ENCODE data around the gene NR1H2. TPM values are rescaled to one million over a fixed set of nuclear protein-coding genes. Genes with fewer than 3 reads are reported as not detected.

NR1H2 gene
- total and polyA plus RNA-seq, 2 donors (not counting 1 experiment from before 2014, with no cell fraction given): 30.3 to 82.4 TPM

GRCh38 chr19:50402544-50403301 is 26.5 kb downstream of the NR1H2 start:
- Histone ChIP-seq H3K79me2 (ENCODE audit: control insufficient read depth, insufficient read depth, low read length) (no peaks in the 10 kb centered on the region), H3K27ac (ENCODE audit: insufficient read depth, low read length) (no peak overlapping the region), H3K9me3 (ENCODE audit: control insufficient read depth, insufficient read depth, low read depth, low read length) (no peaks in the 10 kb centered on the region), H3K4me1 (ENCODE audit: control insufficient read depth, extremely low read depth, insufficient read depth, low read length) (no peaks in the 10 kb centered on the region), H4K20me1 (ENCODE audit: control insufficient read depth, extremely low read depth, insufficient read depth, low read length) (no peaks in the 10 kb centered on the region), H3K36me3 (ENCODE audit: control insufficient read depth, insufficient read depth, low read length) (peaks cover 8% of the 10 kb centered on the region), H3K9ac (ENCODE audit: insufficient read depth, low read length) (no peak overlapping the region), H2AFZ (ENCODE audit: low read length) (no peak overlapping the region), H3K27me3 (ENCODE audit: control insufficient read depth, insufficient read depth, low read length) (no peaks in the 10 kb centered on the region), H3K4me2 (ENCODE audit: extremely low read depth, insufficient read depth, low read length) (no peak overlapping the region), H3K4me3 (replicated peaks in 1 of 4; ENCODE audit: control extremely low read depth in 1 of 4, insufficient read depth in 1 of 4, low read depth in 3 of 4, low read length in 4 of 4) (no peak overlapping the region)
- no peak for DNase-seq (ENCODE audit: low read depth in 2 of 2)
- TF ChIP-seq EZH2 (IDR thresholded peaks at IDR 0.05; ENCODE audit: low read length, missing control alignments) (no peak), CTCF (conservative IDR thresholded peaks at IDR 0.05 in 1 of 2, IDR thresholded peaks at IDR 0.05 in 1 of 2; ENCODE audit: low read depth in 1 of 2, low read length in 2 of 2) (no peak)

GRCh38 chr19:50406156-50406820 is 30.0 kb downstream of the NR1H2 start:
- no peak for DNase-seq (ENCODE audit: low read depth in 2 of 2)
- Histone ChIP-seq H3K79me2 (ENCODE audit: control insufficient read depth, insufficient read depth, low read length) (no peaks in the 10 kb centered on the region), H3K27me3 (ENCODE audit: control insufficient read depth, insufficient read depth, low read length) (no peaks in the 10 kb centered on the region), H3K9ac (ENCODE audit: insufficient read depth, low read length) (no peak overlapping the region), H3K9me3 (ENCODE audit: control insufficient read depth, insufficient read depth, low read depth, low read length) (no peaks in the 10 kb centered on the region), H2AFZ (ENCODE audit: low read length) (no peak overlapping the region), H3K4me1 (ENCODE audit: control insufficient read depth, extremely low read depth, insufficient read depth, low read length) (no peaks in the 10 kb centered on the region), H4K20me1 (ENCODE audit: control insufficient read depth, extremely low read depth, insufficient read depth, low read length) (no peaks in the 10 kb centered on the region), H3K4me3 (replicated peaks in 1 of 4; ENCODE audit: control extremely low read depth in 1 of 4, insufficient read depth in 1 of 4, low read depth in 3 of 4, low read length in 4 of 4) (no peak overlapping the region), H3K4me2 (ENCODE audit: extremely low read depth, insufficient read depth, low read length) (no peak overlapping the region), H3K27ac (ENCODE audit: insufficient read depth, low read length) (no peak overlapping the region), H3K36me3 (ENCODE audit: control insufficient read depth, insufficient read depth, low read length) (peaks cover 8% of the 10 kb centered on the region)
- TF ChIP-seq CTCF (conservative IDR thresholded peaks at IDR 0.05 in 1 of 2, IDR thresholded peaks at IDR 0.05 in 1 of 2; ENCODE audit: low read depth in 1 of 2, low read length in 2 of 2) (no peak), EZH2 (IDR thresholded peaks at IDR 0.05; ENCODE audit: low read length, missing control alignments) (no peak)

GRCh38 chr19:50406829-50407228 is 30.6 kb downstream of the NR1H2 start:
- H2AFZ ChIP-seq (ENCODE audit: low read length): no peak overlapping the region
- peaks cover 8% of the 10 kb centered on the region for H3K36me3 ChIP-seq (ENCODE audit: control insufficient read depth, insufficient read depth, low read length)
- TF ChIP-seq CTCF (conservative IDR thresholded peaks at IDR 0.05 in 1 of 2, IDR thresholded peaks at IDR 0.05 in 1 of 2; ENCODE audit: low read depth in 1 of 2, low read length in 2 of 2) (no peak), EZH2 (IDR thresholded peaks at IDR 0.05; ENCODE audit: low read length, missing control alignments) (no peak)
- no peaks in the 10 kb centered on the region for H3K9me3 ChIP-seq (ENCODE audit: control insufficient read depth, insufficient read depth, low read depth, low read length)
- no peaks in the 10 kb centered on the region for H4K20me1 ChIP-seq (ENCODE audit: control insufficient read depth, extremely low read depth, insufficient read depth, low read length)
- no peak overlapping the region for H3K4me2 ChIP-seq (ENCODE audit: extremely low read depth, insufficient read depth, low read length)
- no peaks in the 10 kb centered on the region for H3K4me1 ChIP-seq (ENCODE audit: control insufficient read depth, extremely low read depth, insufficient read depth, low read length)
- H3K4me3 ChIP-seq (replicated peaks in 1 of 4; ENCODE audit: control extremely low read depth in 1 of 4, insufficient read depth in 1 of 4, low read depth in 3 of 4, low read length in 4 of 4): no peak overlapping the region
- H3K27ac ChIP-seq (ENCODE audit: insufficient read depth, low read length): no peak overlapping the region
- no peaks in the 10 kb centered on the region for H3K27me3 ChIP-seq (ENCODE audit: control insufficient read depth, insufficient read depth, low read length)
- no peaks in the 10 kb centered on the region for H3K79me2 ChIP-seq (ENCODE audit: control insufficient read depth, insufficient read depth, low read length)
- H3K9ac ChIP-seq (ENCODE audit: insufficient read depth, low read length): no peak overlapping the region
- no peak for DNase-seq (ENCODE audit: low read depth in 2 of 2)
